Skeletal muscle satellite cell (primary cell): ENCODE results near the gene GALNT14.

Source experiments
- H3K27me3 ChIP-seq: 2 replicates; pipeline ENCODE4 v1.7.0; 2013; ENCODE audit warnings: low read length; ENCODE audit not compliant: control insufficient read depth, insufficient read depth
- H3K36me3 ChIP-seq: 2 replicates; pipeline ENCODE4 v1.7.0; 2013; ENCODE audit warnings: mild to moderate bottlenecking, control low read depth, low read length; ENCODE audit not compliant: insufficient read depth
- H3K4me1 ChIP-seq: 2 replicates; pipeline ENCODE4 v1.7.0; 2013; ENCODE audit warnings: low read length; ENCODE audit not compliant: control insufficient read depth, insufficient read depth
- H3K4me2 ChIP-seq: 2 replicates; pipeline ENCODE4 v1.7.0; 2013; ENCODE audit warnings: mild to moderate bottlenecking, low read length
- H3K4me3 ChIP-seq: 2 replicates; pipeline ENCODE4 v1.7.0; 2013; ENCODE audit warnings: low read length
- H3K9ac ChIP-seq: 2 replicates; pipeline ENCODE4 v1.7.0; 2013; ENCODE audit warnings: mild to moderate bottlenecking, low read depth, low read length, moderate library complexity
- H3K9me3 ChIP-seq: replicated peaks from 2 replicates; pipeline ENCODE4 v1.7.0; 2013; ENCODE audit warnings: mild to moderate bottlenecking, control low read depth, low read length

The GALNT14 gene

GRCh38 chr2:30955516-30956132 is 182.6 kb downstream of the GALNT14 start:
- H3K9me3 ChIP-seq, result no peaks in the 10 kb centered on the region
- H3K27me3 ChIP-seq, result no peaks in the 10 kb centered on the region
- no peak overlapping the region for H3K9ac ChIP-seq
- H3K36me3 ChIP-seq, result no peaks in the 10 kb centered on the region
- H3K4me2 ChIP-seq, result no peak overlapping the region
- H3K4me1 ChIP-seq, result no peaks in the 10 kb centered on the region
- no peak overlapping the region for H3K4me3 ChIP-seq

GRCh38 chr2:30950339-30950738 is 187.9 kb downstream of the GALNT14 start:
- no peaks in the 10 kb centered on the region for H3K27me3 ChIP-seq
- no peaks in the 10 kb centered on the region for H3K36me3 ChIP-seq
- no peaks in the 10 kb centered on the region for H3K4me1 ChIP-seq
- H3K4me2 ChIP-seq, result no peak overlapping the region
- H3K9me3 ChIP-seq, result no peaks in the 10 kb centered on the region
- no peak overlapping the region for H3K9ac ChIP-seq
- no peak overlapping the region for H3K4me3 ChIP-seq

- no peaks in the 10 kb centered on the region for H3K4me1 ChIP-seq
- H3K4me3 ChIP-seq, result no peak overlapping the region
- no peaks in the 10 kb centered on the region for H3K27me3 ChIP-seq
- no peaks in the 10 kb centered on the region for H3K9me3 ChIP-seq
- H3K36me3 ChIP-seq, result no peaks in the 10 kb centered on the region
- H3K4me2 ChIP-seq, result no peak overlapping the region
- no peak overlapping the region for H3K9ac ChIP-seq
These were observed 188.8 kb downstream of the GALNT14 start for GRCh38 chr2:30949435-30949834.

GRCh38 chr2:30948857-30949256 is 189.4 kb downstream of the GALNT14 start:
- Histone ChIP-seq H3K9me3 (no peaks in the 10 kb centered on the region), H3K36me3 (no peaks in the 10 kb centered on the region), H3K9ac (no peak overlapping the region), H3K4me3 (no peak overlapping the region), H3K4me1 (no peaks in the 10 kb centered on the region), H3K27me3 (no peaks in the 10 kb centered on the region), H3K4me2 (no peak overlapping the region)

- no peak overlapping the region for H3K4me2 ChIP-seq
- H3K4me3 ChIP-seq, result no peak overlapping the region
- no peaks in the 10 kb centered on the region for H3K27me3 ChIP-seq
- H3K4me1 ChIP-seq, result no peaks in the 10 kb centered on the region
- no peak overlapping the region for H3K9ac ChIP-seq
- no peaks in the 10 kb centered on the region for H3K9me3 ChIP-seq
- no peaks in the 10 kb centered on the region for H3K36me3 ChIP-seq
These were observed 190.1 kb downstream of the GALNT14 start for GRCh38 chr2:30948130-30948529.

GRCh38 chr2:30947686-30948085 is 190.6 kb downstream of the GALNT14 start:
- Histone ChIP-seq H3K9me3 (no peaks in the 10 kb centered on the region), H3K4me2 (no peak overlapping the region), H3K4me1 (no peaks in the 10 kb centered on the region), H3K4me3 (no peak overlapping the region), H3K27me3 (no peaks in the 10 kb centered on the region), H3K36me3 (no peaks in the 10 kb centered on the region), H3K9ac (no peak overlapping the region)

- Histone ChIP-seq H3K27me3 (no peaks in the 10 kb centered on the region), H3K4me2 (no peak overlapping the region), H3K36me3 (no peaks in the 10 kb centered on the region), H3K4me1 (no peaks in the 10 kb centered on the region), H3K9ac (no peak overlapping the region), H3K9me3 (no peaks in the 10 kb centered on the region), H3K4me3 (no peak overlapping the region)
These were observed 195.8 kb downstream of the GALNT14 start for GRCh38 chr2:30942419-30942818.

GRCh38 chr2:30940839-30941238 is 197.4 kb downstream of the GALNT14 start:
- no peak overlapping the region for H3K4me2 ChIP-seq
- H3K36me3 ChIP-seq, result no peaks in the 10 kb centered on the region
- H3K27me3 ChIP-seq, result no peaks in the 10 kb centered on the region
- H3K9me3 ChIP-seq, result no peaks in the 10 kb centered on the region
- no peak overlapping the region for H3K9ac ChIP-seq
- no peaks in the 10 kb centered on the region for H3K4me1 ChIP-seq
- H3K4me3 ChIP-seq, result no peak overlapping the region

- no peak overlapping the region for H3K4me2 ChIP-seq
- no peaks in the 10 kb centered on the region for H3K4me1 ChIP-seq
- no peaks in the 10 kb centered on the region for H3K27me3 ChIP-seq
- no peaks in the 10 kb centered on the region for H3K9me3 ChIP-seq
- no peak overlapping the region for H3K4me3 ChIP-seq
- H3K36me3 ChIP-seq, result no peaks in the 10 kb centered on the region
- no peak overlapping the region for H3K9ac ChIP-seq
These were observed 198.9 kb downstream of the GALNT14 start for GRCh38 chr2:30939364-30939763.

- Histone ChIP-seq H3K27me3 (no peaks in the 10 kb centered on the region), H3K9ac (no peak overlapping the region), H3K36me3 (no peaks in the 10 kb centered on the region), H3K4me3 (no peak overlapping the region), H3K4me1 (no peaks in the 10 kb centered on the region), H3K4me2 (no peak overlapping the region), H3K9me3 (no peaks in the 10 kb centered on the region)
These were observed 200.0 kb downstream of the GALNT14 start for GRCh38 chr2:30938196-30938595.

- Histone ChIP-seq H3K9ac (no peak overlapping the region), H3K4me3 (no peak overlapping the region), H3K36me3 (no peaks in the 10 kb centered on the region), H3K9me3 (no peaks in the 10 kb centered on the region), H3K4me1 (no peaks in the 10 kb centered on the region), H3K27me3 (no peaks in the 10 kb centered on the region), H3K4me2 (no peak overlapping the region)
These were observed 201.3 kb downstream of the GALNT14 start for GRCh38 chr2:30936977-30937376.

- H3K4me1 ChIP-seq, result no peaks in the 10 kb centered on the region
- H3K4me3 ChIP-seq, result no peak overlapping the region
- H3K9me3 ChIP-seq, result no peaks in the 10 kb centered on the region
- H3K36me3 ChIP-seq, result no peaks in the 10 kb centered on the region
- no peaks in the 10 kb centered on the region for H3K27me3 ChIP-seq
- H3K4me2 ChIP-seq, result no peak overlapping the region
- H3K9ac ChIP-seq, result no peak overlapping the region
These were observed 202.4 kb downstream of the GALNT14 start for GRCh38 chr2:30935795-30936194.
